Neural progenitor cell (in vitro differentiated cells): ENCODE results near the gene PIK3C3. TPM values are rescaled to one million over a fixed set of nuclear protein-coding genes. Genes with fewer than 3 reads are reported as not detected.

ENCODE experiments used
- DNase-seq: peaks from one replicate; pipeline ENCODE4 v3.0.0-alpha.2; 2016; ENCODE audit warnings: low spot score
- H2AFZ ChIP-seq: fragments of 200-600 bp; sonication (generic); replicated peaks from 2 replicates; pipeline ENCODE4 v1.6.1; 2016; ENCODE audit warnings: antibody characterized with exemption
- H3F3A ChIP-seq: fragments of 200-600 bp; sonication (generic); 2 replicates; pipeline ENCODE4 v1.6.1; 2016; ENCODE audit warnings: antibody characterized with exemption, low read depth
- H3K27ac ChIP-seq: fragments of 200-600 bp; sonication (generic); 2 replicates; pipeline ENCODE4 v1.5.1; 2016; ENCODE audit warnings: mild to moderate bottlenecking
- H3K27me3 ChIP-seq: fragments of 200-600 bp; sonication (generic); 2 replicates; pipeline ENCODE4 v1.6.1; 2016; ENCODE audit warnings: mild to moderate bottlenecking, moderate library complexity
- H3K36me3 ChIP-seq: fragments of 200-600 bp; sonication (generic); 2 replicates; pipeline ENCODE4 v1.5.1; 2016
- H3K4me1 ChIP-seq: fragments of 200-600 bp; sonication (generic); 2 replicates; pipeline ENCODE4 v1.6.1; 2016; ENCODE audit warnings: mixed run types
- H3K4me2 ChIP-seq: fragments of 200-600 bp; sonication (generic); 2 replicates; pipeline ENCODE4 v1.6.1; 2016
- H3K4me3 ChIP-seq: fragments of 200-600 bp; sonication (generic); 2 replicates; pipeline ENCODE4 v1.5.1; 2016
- H3K79me2 ChIP-seq: fragments of 200-600 bp; sonication (generic); 2 replicates; pipeline ENCODE4 v1.6.1; 2016; ENCODE audit warnings: low read depth
- H3K9ac ChIP-seq: fragments of 200-600 bp; sonication (generic); 2 replicates; pipeline ENCODE4 v1.6.1; 2016
- H3K9me3 ChIP-seq: fragments of 200-600 bp; sonication (generic); 2 replicates; pipeline ENCODE4 v1.5.1; 2016; ENCODE audit warnings: low read depth
- H4K20me1 ChIP-seq: fragments of 200-600 bp; sonication (generic); 2 replicates; pipeline ENCODE4 v1.6.1; 2016; ENCODE audit warnings: low read depth
- H3K27ac Mint-ChIP-seq: 3 replicates; pipeline ENCODE4 v1.8.0; 2021; ENCODE audit warnings: mixed read lengths
- H3K27me3 Mint-ChIP-seq: 2 replicates; pipeline ENCODE4 v1.8.0; 2022; ENCODE audit warnings: low read depth, mild to moderate bottlenecking, inconsistent platforms, moderate library complexity, mixed read lengths; ENCODE audit not compliant: insufficient read depth
- H3K36me3 Mint-ChIP-seq: 3 replicates; pipeline ENCODE4 v1.8.0; 2021; ENCODE audit warnings: mixed read lengths
- H3K4me1 Mint-ChIP-seq: 3 replicates; pipeline ENCODE4 v1.8.0; 2021; ENCODE audit warnings: mixed read lengths
- H3K4me3 Mint-ChIP-seq: 3 replicates; pipeline ENCODE4 v1.8.0; 2021; ENCODE audit warnings: mild to moderate bottlenecking, moderate library complexity, mixed read lengths
- H3K9me3 Mint-ChIP-seq: 3 replicates; pipeline ENCODE4 v1.8.0; 2020; ENCODE audit warnings: mixed read lengths
- EZH2 ChIP-seq: fragments of 200-600 bp; sonication (generic); IDR thresholded peaks from 2 replicates; pipeline ENCODE4 v1.6.1; 2017; ENCODE audit warnings: antibody characterized with exemption, mild to moderate bottlenecking, moderate library complexity
- EZH2phosphoT487 ChIP-seq: fragments of 200-600 bp; sonication (generic); IDR thresholded peaks from 2 replicates; pipeline ENCODE4 v1.6.1; 2017; ENCODE audit warnings: antibody characterized with exemption
- total RNA-seq: library from RNA; depleted of rRNA; stranded (reverse); fragments of >200 nt; gene quantifications from 2 replicates; pipeline ENCODE4 v1.2.3, GENCODE V29; 2015; ENCODE audit warnings: low replicate concordance
- TF ChIP-seq, protein P1 (sequence below): fragments of 200-600 bp; sonication (generic); IDR thresholded peaks from 2 replicates; pipeline ENCODE4 v1.5.1; 2017; ENCODE audit warnings: antibody characterized with exemption, mild to moderate bottlenecking

Gene PIK3C3
- total RNA-seq, 1 donor from 2014 or later = 87.0 TPM

DNA sequence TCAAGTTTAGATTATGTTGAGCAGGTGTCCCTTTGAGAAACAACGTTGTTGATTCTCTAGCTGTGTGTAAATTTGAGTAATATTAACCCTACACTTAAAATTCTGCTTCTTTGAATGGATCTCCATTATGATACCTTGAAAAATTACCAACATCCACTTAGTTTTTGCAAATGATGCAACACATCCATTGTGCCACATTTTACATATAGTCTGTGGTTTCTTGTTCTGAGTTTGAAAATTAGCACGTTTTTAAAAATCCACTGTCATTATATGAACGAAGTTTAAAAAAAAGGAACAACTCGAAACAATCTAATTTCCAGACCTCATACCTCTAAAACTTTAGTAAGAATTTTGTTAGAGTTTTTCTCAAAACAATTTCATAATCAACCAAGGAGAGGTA lies 37.7 kb downstream of the PIK3C3 start:
- H3K9me3 Mint-ChIP-seq = no peaks in the 10 kb centered on the region
- Histone ChIP-seq H3K27me3 (no peaks in the 10 kb centered on the region), H3K79me2 (no peaks in the 10 kb centered on the region), H3K4me3 (no peak overlapping the region), H4K20me1 (no peaks in the 10 kb centered on the region), H3K4me1 (no peaks in the 10 kb centered on the region), H3F3A (no peaks in the 10 kb centered on the region), H3K27ac (no peak overlapping the region), H2AFZ (no peak overlapping the region), H3K36me3 (peaks cover 6% of the 10 kb centered on the region), H3K9ac (no peak overlapping the region), H3K9me3 (no peaks in the 10 kb centered on the region), H3K4me2 (no peak overlapping the region)
- peaks cover 13% of the 10 kb centered on the region for H3K36me3 Mint-ChIP-seq
- DNase-seq = no peak
- H3K4me3 Mint-ChIP-seq = no peak overlapping the region
- H3K27me3 Mint-ChIP-seq = no peaks in the 10 kb centered on the region
- H3K4me1 Mint-ChIP-seq = no peaks in the 10 kb centered on the region
- no peak overlapping the region for H3K27ac Mint-ChIP-seq
- TF ChIP-seq, protein P1, sequence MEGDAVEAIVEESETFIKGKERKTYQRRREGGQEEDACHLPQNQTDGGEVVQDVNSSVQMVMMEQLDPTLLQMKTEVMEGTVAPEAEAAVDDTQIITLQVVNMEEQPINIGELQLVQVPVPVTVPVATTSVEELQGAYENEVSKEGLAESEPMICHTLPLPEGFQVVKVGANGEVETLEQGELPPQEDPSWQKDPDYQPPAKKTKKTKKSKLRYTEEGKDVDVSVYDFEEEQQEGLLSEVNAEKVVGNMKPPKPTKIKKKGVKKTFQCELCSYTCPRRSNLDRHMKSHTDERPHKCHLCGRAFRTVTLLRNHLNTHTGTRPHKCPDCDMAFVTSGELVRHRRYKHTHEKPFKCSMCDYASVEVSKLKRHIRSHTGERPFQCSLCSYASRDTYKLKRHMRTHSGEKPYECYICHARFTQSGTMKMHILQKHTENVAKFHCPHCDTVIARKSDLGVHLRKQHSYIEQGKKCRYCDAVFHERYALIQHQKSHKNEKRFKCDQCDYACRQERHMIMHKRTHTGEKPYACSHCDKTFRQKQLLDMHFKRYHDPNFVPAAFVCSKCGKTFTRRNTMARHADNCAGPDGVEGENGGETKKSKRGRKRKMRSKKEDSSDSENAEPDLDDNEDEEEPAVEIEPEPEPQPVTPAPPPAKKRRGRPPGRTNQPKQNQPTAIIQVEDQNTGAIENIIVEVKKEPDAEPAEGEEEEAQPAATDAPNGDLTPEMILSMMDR = no peak
- TF ChIP-seq EZH2 (no peak), EZH2phosphoT487 (no peak)

DNA sequence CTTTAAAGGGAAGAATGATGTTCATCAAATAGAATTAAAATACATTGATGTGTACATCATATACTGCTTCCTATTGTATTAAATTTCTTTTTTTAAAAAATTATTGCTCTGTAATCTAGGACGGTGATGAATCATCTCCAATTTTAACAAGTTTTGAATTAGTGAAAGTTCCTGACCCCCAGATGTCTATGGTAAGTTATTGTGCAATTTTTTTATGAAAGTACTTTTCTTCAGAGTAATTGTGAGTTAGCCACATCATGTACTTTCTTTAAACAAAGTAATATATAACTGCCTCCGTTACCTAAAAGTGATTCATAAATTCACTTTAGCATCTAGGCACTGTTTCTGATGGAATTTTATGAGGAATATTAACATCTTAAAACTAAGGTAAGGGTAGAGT lies 38.1 kb downstream of the PIK3C3 start:
- Mint-ChIP-seq H3K27me3 (no peaks in the 10 kb centered on the region), H3K4me1 (no peaks in the 10 kb centered on the region), H3K36me3 (peaks cover 13% of the 10 kb centered on the region), H3K4me3 (no peak overlapping the region), H3K9me3 (no peaks in the 10 kb centered on the region), H3K27ac (no peak overlapping the region)
- Histone ChIP-seq H3K4me3 (no peak overlapping the region), H3K9ac (no peak overlapping the region), H3K4me1 (no peaks in the 10 kb centered on the region), H3K27ac (no peak overlapping the region), H3K36me3 (peaks cover 6% of the 10 kb centered on the region), H3K79me2 (no peaks in the 10 kb centered on the region), H3K4me2 (no peak overlapping the region), H3K9me3 (no peaks in the 10 kb centered on the region), H4K20me1 (no peaks in the 10 kb centered on the region), H3F3A (no peaks in the 10 kb centered on the region), H3K27me3 (no peaks in the 10 kb centered on the region), H2AFZ (no peak overlapping the region)
- DNase-seq = no peak
- TF ChIP-seq EZH2phosphoT487 (no peak), EZH2 (no peak)
- TF ChIP-seq, protein P1 = no peak

DNA sequence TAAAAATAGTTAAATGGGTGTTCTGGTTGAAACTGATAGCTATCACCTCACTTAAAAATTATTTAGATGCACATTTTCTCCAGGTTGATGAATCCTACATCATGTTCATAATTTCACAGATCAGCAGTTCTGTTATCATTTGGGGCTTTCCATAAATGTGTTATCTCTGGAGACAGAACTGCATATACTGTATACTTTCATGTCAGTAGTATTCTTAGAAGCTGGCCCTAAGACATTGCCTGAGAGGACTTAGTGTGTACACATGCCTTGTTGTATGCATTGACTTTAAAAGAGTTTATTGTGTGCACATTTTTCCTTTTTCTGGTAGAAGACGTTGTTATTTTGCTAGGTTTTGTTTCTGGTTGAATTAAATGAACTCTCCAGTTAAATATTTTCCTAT lies 41.0 kb downstream of the PIK3C3 start:
- H3K4me3 ChIP-seq = no peak overlapping the region

More for the DNA sequence above, 41.0 kb downstream of the PIK3C3 start:
- H3K27ac ChIP-seq = no peak overlapping the region
- Mint-ChIP-seq H3K4me1 (no peaks in the 10 kb centered on the region), H3K4me3 (no peak overlapping the region), H3K27ac (no peak overlapping the region), H3K27me3 (no peaks in the 10 kb centered on the region), H3K36me3 (peaks cover 24% of the 10 kb centered on the region), H3K9me3 (no peaks in the 10 kb centered on the region)
- no peaks in the 10 kb centered on the region for H3K9me3 ChIP-seq
- no peak overlapping the region for H3K9ac ChIP-seq
- H3K4me1 ChIP-seq = no peaks in the 10 kb centered on the region
- TF ChIP-seq EZH2phosphoT487 = no peak
- TF ChIP-seq, protein P1 = no peak
- TF ChIP-seq EZH2 = no peak
- H3F3A ChIP-seq = no peaks in the 10 kb centered on the region
- H4K20me1 ChIP-seq = no peaks in the 10 kb centered on the region
- no peak for DNase-seq
- no peaks in the 10 kb centered on the region for H3K79me2 ChIP-seq
- H3K27me3 ChIP-seq = no peaks in the 10 kb centered on the region
- no peak overlapping the region for H2AFZ ChIP-seq
- peaks cover 6% of the 10 kb centered on the region for H3K36me3 ChIP-seq
- H3K4me2 ChIP-seq = no peak overlapping the region
